ENCODE data around the gene WDR38. TPM values are rescaled to one million over a fixed set of nuclear protein-coding genes. Genes with fewer than 3 reads are reported as not detected.

WDR38 gene
- total and polyA plus RNA-seq, 2 of the 13 experiments (the other 11 are each of a cell fraction or from before 2014, with no cell fraction given), result not detected

DNA sequence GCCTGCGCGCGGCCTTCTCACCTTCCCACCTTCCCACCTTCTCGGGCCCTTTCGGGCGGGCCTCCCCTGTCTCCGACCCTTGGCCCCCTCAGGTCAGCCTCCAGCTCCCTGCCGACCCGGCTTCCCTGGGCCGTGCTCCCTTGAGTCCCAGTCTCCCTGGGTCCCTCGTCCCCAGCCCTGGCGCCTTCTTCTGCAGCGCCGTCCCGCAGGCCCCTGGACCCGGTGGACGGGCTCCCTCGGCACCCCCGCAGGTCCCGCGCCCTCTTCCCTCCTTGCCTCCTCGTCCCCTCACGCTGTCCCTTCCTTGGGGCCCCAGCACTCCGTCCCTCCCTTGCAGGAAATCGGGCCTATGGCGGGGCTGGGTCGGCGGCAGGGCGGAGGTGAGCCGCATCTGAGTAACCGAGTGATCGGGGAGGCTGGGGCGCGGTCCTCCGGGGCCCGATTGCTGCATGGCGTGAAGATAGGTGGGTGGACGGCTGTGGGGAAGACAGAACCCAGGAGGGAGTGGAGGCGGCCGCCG lies 16.3 kb downstream of the WDR38 start (continued):
- TF ChIP-seq, protein P1, sequence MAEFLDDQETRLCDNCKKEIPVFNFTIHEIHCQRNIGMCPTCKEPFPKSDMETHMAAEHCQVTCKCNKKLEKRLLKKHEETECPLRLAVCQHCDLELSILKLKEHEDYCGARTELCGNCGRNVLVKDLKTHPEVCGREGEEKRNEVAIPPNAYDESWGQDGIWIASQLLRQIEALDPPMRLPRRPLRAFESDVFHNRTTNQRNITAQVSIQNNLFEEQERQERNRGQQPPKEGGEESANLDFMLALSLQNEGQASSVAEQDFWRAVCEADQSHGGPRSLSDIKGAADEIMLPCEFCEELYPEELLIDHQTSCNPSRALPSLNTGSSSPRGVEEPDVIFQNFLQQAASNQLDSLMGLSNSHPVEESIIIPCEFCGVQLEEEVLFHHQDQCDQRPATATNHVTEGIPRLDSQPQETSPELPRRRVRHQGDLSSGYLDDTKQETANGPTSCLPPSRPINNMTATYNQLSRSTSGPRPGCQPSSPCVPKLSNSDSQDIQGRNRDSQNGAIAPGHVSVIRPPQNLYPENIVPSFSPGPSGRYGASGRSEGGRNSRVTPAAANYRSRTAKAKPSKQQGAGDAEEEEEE (CRISPR knock-in tag; IDR thresholded peaks at IDR 0.05; ENCODE audit: borderline replicate concordance), result no peak
- TF ChIP-seq ZNF263 (CRISPR knock-in tag; IDR thresholded peaks at IDR 0.05) (peak; percentile 90), ZNF18 (CRISPR knock-in tag; IDR thresholded peaks at IDR 0.05; ENCODE audit: insufficient replicate concordance) (no peak), POGK (CRISPR knock-in tag; conservative IDR thresholded peaks at IDR 0.05) (no peak), PLRG1 (conservative IDR thresholded peaks at IDR 0.05) (no peak), ZNF556 (CRISPR knock-in tag; IDR thresholded peaks at IDR 0.05; ENCODE audit: borderline replicate concordance) (no peak), CBFB (CRISPR knock-in tag; IDR thresholded peaks at IDR 0.05) (0 out of 2 replicates have a peak, but pooled peaks have one; percentile 14), ZC3H4 (CRISPR knock-in tag; IDR thresholded peaks at IDR 0.05; ENCODE audit: borderline replicate concordance) (no peak), KDM2A (CRISPR knock-in tag; IDR thresholded peaks at IDR 0.05; ENCODE audit: borderline replicate concordance, low read depth) (no peak), ZKSCAN5 (CRISPR knock-in tag; IDR thresholded peaks at IDR 0.05) (no peak), AFF4 (CRISPR knock-in tag; IDR thresholded peaks at IDR 0.05) (no peak), KLF6 (CRISPR knock-in tag; IDR thresholded peaks at IDR 0.05) (no peak), TGIF2 (CRISPR knock-in tag; IDR thresholded peaks at IDR 0.05) (no peak), ATF4 (CRISPR knock-in tag; IDR thresholded peaks at IDR 0.05) (no peak), LBX2 (CRISPR knock-in tag; IDR thresholded peaks at IDR 0.05; ENCODE audit: borderline replicate concordance) (no peak)
